Hepatocyte (in vitro differentiated cells): ENCODE results near the gene GLA.

Source experiments
- CTCF ChIP-seq: fragments of 200-600 bp; sonication (generic); IDR thresholded peaks from 2 replicates; pipeline ENCODE4 v1.5.1; 2016; ENCODE audit warnings: antibody characterized with exemption, mild to moderate bottlenecking; ENCODE audit not compliant: poor library complexity
- EZH2 ChIP-seq: fragments of 200-600 bp; sonication (generic); IDR thresholded peaks from 2 replicates; pipeline ENCODE4 v1.6.1; 2016; ENCODE audit warnings: antibody characterized with exemption, mild to moderate bottlenecking, borderline replicate concordance

GRCh38 chrX:101362116-101362515 lies 45.6 kb downstream of the GLA start:
- TF ChIP-seq CTCF (no peak), EZH2 (no peak)
